Activated gamma-delta T cell treated with anti-CD3 and anti-CD28 coated beads, Interleukin-2, amount 50 U/mL, for 16 hours (primary cell): Measurements from ENCODE around the gene NEK10.

Experiments used
- DNase-seq: peaks from one replicate; pipeline ENCODE4 v3.0.0-alpha.2; 2020; ENCODE audit warnings: low read depth

NEK10 gene

DNA sequence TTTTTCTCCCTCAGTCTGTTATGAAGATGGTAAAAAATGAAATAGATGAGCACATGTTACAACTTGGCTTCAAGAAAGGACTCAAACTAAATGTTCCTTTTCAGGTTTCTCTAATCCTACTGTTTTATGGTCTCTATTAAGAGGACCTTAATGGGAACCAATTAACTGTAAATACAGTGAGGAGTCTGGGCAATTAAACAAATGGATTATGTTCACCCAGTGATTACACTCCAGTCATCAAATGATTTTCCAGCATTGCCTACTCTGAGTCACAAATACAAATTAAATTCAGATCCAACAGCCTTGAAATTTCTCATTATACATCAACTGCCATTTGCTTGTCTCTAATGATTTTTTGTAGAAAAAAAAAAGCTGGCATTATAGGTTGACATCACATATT lies 129.2 kb downstream of the NEK10 start:
- no peak for DNase-seq

DNA sequence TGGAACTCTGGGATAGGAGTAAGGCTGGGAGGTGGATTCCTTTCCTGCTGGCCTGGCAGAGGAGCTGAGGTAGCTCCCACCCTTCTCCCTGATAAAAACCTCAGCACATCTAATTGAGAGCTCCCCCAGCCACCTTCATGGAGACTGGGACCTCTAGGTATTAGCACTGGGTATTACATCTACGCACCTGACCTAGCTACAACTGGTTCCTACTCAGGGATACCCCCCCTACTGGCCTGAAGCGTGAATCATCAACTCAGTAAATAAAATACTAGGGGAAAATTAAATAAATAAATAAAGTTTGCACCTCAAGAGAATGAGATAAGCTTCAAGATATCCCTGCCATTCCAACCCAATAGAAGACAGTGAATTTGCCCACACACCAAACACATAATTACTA lies 140.4 kb downstream of the NEK10 start:
- DNase-seq: no peak

- no peak for DNase-seq
Measured at GRCh38 chr3:27224197-27224596, 145.0 kb downstream of the NEK10 start.

DNA sequence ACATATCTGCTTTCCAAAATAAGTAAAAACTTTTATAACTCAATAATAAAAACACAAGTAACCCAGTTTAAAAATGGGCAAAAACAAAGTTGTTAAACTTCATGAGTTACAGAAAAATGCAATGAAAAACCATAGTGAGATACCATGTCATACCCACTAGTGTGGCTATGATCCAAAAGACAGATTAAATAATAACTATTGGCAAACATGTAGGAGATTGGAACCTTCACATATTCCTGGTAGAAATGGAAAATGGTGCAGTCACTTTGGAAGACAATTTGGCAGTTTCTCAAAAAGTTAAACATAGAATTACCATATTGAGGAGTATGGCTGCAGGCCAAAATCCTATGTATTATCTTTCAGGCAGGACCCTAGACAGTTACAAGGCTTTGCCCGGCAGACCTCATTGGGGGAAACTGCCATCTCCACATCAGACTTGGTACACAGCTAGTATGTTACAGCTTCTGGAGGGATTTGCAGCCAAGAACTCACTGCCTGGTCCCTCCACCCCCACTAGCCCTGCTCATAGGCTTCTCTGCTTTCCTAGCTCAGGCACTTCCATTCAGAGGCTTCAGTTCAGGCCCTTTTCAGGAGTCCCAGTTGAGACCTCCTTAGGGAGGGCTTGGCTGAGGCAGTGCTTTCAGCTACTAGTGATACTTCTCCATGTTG lies 147.8 kb downstream of the NEK10 start:
- no peak for DNase-seq

GRCh38 chr3:27220166-27220565 lies 149.0 kb downstream of the NEK10 start:
- DNase-seq: no peak

GRCh38 chr3:27219127-27219845 lies 149.9 kb downstream of the NEK10 start:
- DNase-seq: no peak

GRCh38 chr3:27216955-27217552 lies 152.1 kb downstream of the NEK10 start:
- no peak for DNase-seq

- DNase-seq: no peak
Measured at GRCh38 chr3:27216295-27216855, 152.8 kb downstream of the NEK10 start.

DNA sequence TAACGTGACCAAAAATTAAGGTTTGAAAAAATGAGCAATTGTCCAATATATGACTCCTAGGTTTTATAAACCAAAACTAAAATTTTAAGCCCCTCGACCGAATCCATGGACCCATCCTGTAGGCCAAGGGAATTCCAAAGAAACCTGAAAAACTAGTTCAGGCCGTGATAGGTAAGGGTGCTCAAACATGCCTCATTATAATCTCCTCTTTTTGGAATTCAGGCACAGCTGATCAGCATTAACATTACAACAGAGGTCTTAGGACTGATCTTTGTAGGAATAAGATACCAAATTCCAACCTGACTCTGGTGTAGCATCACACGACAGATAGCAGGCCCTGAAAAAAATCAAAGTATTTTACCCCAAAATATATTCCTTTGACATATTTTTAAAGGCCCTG lies 155.7 kb downstream of the NEK10 start:
- DNase-seq: no peak

DNA sequence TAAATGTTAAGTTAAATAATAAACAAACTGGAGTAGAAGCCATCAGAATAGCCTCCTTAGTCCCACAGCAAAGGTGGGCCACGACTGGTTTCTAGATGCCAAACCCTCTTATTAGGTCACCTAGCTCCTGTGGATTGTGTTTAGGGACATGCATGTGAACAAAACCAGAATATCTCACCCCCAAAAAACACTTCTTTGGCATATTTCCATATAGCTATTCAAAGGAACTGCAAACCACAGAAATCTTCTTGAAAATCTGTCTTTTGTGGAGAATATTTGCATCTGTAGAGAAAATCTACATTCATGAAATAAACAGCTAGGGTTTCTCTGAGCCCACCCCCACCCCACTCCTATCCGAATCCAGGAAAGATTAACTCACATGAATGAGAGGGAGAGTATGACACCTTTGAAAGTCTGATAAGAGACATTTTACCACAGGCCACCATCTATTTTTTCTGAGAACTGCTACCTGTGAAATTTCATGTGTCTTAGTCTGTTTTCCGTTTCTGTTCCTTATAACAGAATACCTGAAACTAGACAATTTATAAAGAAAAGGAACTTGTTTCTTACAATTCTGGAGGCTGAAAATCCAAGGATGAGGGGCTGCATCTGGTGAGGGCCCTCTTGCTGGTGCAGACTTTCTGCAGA lies 159.4 kb downstream of the NEK10 start:
- DNase-seq: no peak

DNA sequence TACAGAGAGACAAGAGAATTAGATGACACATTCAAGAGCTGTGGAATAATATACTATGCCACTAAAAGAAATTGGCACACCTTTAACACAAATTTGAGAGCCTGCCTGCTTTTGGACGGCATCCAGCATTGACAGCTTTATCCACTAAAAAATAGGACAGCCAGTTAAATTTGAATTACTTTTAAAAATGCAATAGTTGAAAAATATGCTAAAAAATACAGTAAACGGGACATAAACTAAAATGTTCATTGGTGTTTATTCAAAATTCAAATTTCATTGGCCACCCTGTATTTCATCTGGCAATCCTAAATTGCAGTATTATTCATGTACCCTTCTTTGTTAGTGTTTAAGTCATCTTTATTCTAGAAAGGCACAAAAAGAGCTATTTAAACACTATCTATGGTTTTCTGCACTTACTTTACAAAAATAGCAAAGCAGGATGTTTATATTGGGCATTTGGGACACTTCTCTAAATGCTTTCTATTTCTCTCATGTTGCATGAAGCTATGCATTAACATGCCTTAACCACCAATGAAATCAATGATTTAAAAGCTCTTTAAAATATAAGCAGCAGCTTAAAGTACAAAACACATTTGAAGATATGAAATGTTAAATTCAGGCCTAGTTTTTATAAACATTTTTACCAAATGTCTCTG lies 160.1 kb downstream of the NEK10 start:
- DNase-seq: no peak

GRCh38 chr3:27202959-27203358 lies 166.2 kb downstream of the NEK10 start:
- no peak for DNase-seq

- no peak for DNase-seq
Measured at GRCh38 chr3:27201492-27201891, 167.7 kb downstream of the NEK10 start.

GRCh38 chr3:27200721-27201489 lies 168.3 kb downstream of the NEK10 start:
- no peak for DNase-seq

- DNase-seq: no peak
Measured at GRCh38 chr3:27194861-27195483, 174.2 kb downstream of the NEK10 start.

GRCh38 chr3:27193056-27193455 lies 176.1 kb downstream of the NEK10 start:
- no peak for DNase-seq

DNA sequence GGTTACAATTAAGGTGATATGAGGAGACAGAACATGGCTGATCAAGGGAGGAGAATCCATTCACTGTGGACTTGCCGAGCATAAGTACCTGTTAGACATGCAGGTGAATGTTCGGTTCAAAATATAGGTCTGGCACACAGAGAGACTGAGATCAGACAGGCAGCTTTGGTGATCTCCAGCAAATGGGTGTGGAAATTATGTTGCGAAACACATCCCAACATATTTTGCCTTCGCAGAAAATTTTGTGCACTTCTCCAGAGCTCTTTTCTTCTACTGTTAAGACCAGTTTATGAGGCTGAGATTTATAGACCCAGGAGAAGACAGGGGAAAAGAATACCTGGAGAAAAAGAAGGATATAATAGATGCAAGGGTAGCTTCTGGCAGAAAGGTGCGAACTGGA lies 183.2 kb downstream of the NEK10 start:
- no peak for DNase-seq

- no peak for DNase-seq
Measured at GRCh38 chr3:27185231-27185989, 183.8 kb downstream of the NEK10 start.

GRCh38 chr3:27184261-27184660 lies 184.9 kb downstream of the NEK10 start:
- no peak for DNase-seq

DNA sequence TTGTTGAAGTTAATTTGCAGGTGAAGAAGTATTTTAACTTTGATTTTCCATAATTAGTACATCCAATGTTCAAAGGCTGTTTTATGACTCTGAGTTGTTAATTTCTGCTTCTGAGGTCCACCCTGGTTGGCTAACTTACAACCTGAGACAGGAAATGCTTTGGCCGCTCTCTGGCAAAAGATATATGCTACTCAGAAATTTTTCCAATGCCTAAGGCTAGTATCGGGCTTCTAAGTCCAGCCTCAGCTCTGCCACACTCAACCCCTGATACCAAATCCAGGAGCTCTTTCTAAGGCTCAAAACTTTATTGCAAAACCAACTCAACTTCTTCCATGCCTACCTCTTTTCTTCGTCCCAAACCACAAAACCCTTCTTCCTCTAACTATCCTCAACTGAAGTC lies 192.9 kb downstream of the NEK10 start:
- DNase-seq: no peak
